ENCODE measurements around the gene DHFR.

The DHFR gene

GRCh38 chr5:80632700-80633099 is 22.1 kb downstream of the DHFR start:
- no peaks in the 10 kb centered on the region for H3K27me3 ChIP-seq (ENCODE audit: insufficient read depth, insufficient read length)
- H3K36me3 ChIP-seq (ENCODE audit: insufficient read depth, insufficient read length, low read length): peaks cover 51% of the 10 kb centered on the region
- no peak overlapping the region for H3K4me3 ChIP-seq (ENCODE audit: insufficient read length, low read depth)
- H3K9ac ChIP-seq (ENCODE audit: insufficient read length, low read depth): no peak overlapping the region
- no peak for DNase-seq (ENCODE audit: low read depth, low spot score)
- H3K9me3 ChIP-seq (ENCODE audit: insufficient read depth, low read length): no peaks in the 10 kb centered on the region
- H3K4me1 ChIP-seq (ENCODE audit: insufficient read depth, insufficient read length): no peaks in the 10 kb centered on the region
- TF ChIP-seq SUZ12 (IDR thresholded peaks at IDR 0.05; ENCODE audit: extremely low read depth, insufficient read depth, insufficient read length) (no peak), YY1 (IDR thresholded peaks at IDR 0.05; ENCODE audit: insufficient read depth, insufficient read length) (no peak), ZNF274 (IDR thresholded peaks at IDR 0.05; ENCODE audit: low read depth, low read length) (no peak)

GRCh38 chr5:80631278-80632259 is 23.2 kb downstream of the DHFR start:
- Histone ChIP-seq H3K4me1 (ENCODE audit: insufficient read depth, insufficient read length) (no peaks in the 10 kb centered on the region), H3K4me3 (ENCODE audit: insufficient read length, low read depth) (no peak overlapping the region), H3K36me3 (ENCODE audit: insufficient read depth, insufficient read length, low read length) (peaks cover 40% of the 10 kb centered on the region), H3K9ac (ENCODE audit: insufficient read length, low read depth) (no peak overlapping the region), H3K27me3 (ENCODE audit: insufficient read depth, insufficient read length) (no peaks in the 10 kb centered on the region), H3K9me3 (ENCODE audit: insufficient read depth, low read length) (no peaks in the 10 kb centered on the region)
- no peak for DNase-seq (ENCODE audit: low read depth, low spot score)
- no peak for TF ChIP-seq SUZ12 (IDR thresholded peaks at IDR 0.05; ENCODE audit: extremely low read depth, insufficient read depth, insufficient read length)
- TF ChIP-seq YY1 (IDR thresholded peaks at IDR 0.05; ENCODE audit: insufficient read depth, insufficient read length): no peak
- no peak for TF ChIP-seq ZNF274 (IDR thresholded peaks at IDR 0.05; ENCODE audit: low read depth, low read length)

DNA sequence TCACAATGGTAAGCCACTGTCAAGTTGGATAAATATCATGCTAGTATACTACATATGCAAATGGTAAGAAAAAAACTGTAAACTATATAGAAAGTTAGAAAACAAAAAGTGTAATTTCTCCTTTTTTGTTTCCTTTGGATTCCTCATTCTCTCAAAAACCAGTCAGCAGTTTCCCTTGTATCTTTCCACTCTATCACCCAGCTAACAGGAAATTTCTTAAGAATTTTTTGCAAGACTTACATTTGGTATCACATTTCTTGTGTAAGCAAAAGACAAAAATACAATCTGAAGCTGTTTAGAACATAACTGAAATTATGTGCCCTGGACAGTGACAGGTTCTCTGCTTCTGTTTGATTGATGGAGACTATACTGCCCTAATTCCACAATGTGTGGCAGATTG is 25.5 kb downstream of the DHFR start:
- Histone ChIP-seq H3K27me3 (ENCODE audit: insufficient read depth, insufficient read length) (no peaks in the 10 kb centered on the region), H3K36me3 (ENCODE audit: insufficient read depth, insufficient read length, low read length) (peaks cover 27% of the 10 kb centered on the region), H3K4me3 (ENCODE audit: insufficient read length, low read depth) (no peak overlapping the region), H3K4me1 (ENCODE audit: insufficient read depth, insufficient read length) (no peaks in the 10 kb centered on the region), H3K9me3 (ENCODE audit: insufficient read depth, low read length) (no peaks in the 10 kb centered on the region), H3K9ac (ENCODE audit: insufficient read length, low read depth) (no peak overlapping the region)
- DNase-seq (ENCODE audit: low read depth, low spot score): no peak
- TF ChIP-seq SUZ12 (IDR thresholded peaks at IDR 0.05; ENCODE audit: extremely low read depth, insufficient read depth, insufficient read length) (no peak), YY1 (IDR thresholded peaks at IDR 0.05; ENCODE audit: insufficient read depth, insufficient read length) (no peak), ZNF274 (IDR thresholded peaks at IDR 0.05; ENCODE audit: low read depth, low read length) (no peak)

GRCh38 chr5:80625230-80625629 is 29.6 kb downstream of the DHFR start:
- H3K27me3 ChIP-seq (ENCODE audit: insufficient read depth, insufficient read length): no peaks in the 10 kb centered on the region
- H3K4me1 ChIP-seq (ENCODE audit: insufficient read depth, insufficient read length): no peaks in the 10 kb centered on the region
- H3K4me3 ChIP-seq (ENCODE audit: insufficient read length, low read depth): no peak overlapping the region
- TF ChIP-seq SUZ12 (IDR thresholded peaks at IDR 0.05; ENCODE audit: extremely low read depth, insufficient read depth, insufficient read length): no peak
- no peak for TF ChIP-seq YY1 (IDR thresholded peaks at IDR 0.05; ENCODE audit: insufficient read depth, insufficient read length)
- no peak for TF ChIP-seq ZNF274 (IDR thresholded peaks at IDR 0.05; ENCODE audit: low read depth, low read length)
- DNase-seq (ENCODE audit: low read depth, low spot score): no peak
- H3K9me3 ChIP-seq (ENCODE audit: insufficient read depth, low read length): no peaks in the 10 kb centered on the region
- peaks cover 8% of the 10 kb centered on the region for H3K36me3 ChIP-seq (ENCODE audit: insufficient read depth, insufficient read length, low read length)
- H3K9ac ChIP-seq (ENCODE audit: insufficient read length, low read depth): no peak overlapping the region

- TF ChIP-seq ZNF274 (IDR thresholded peaks at IDR 0.05; ENCODE audit: low read depth, low read length): no peak
- TF ChIP-seq YY1 (IDR thresholded peaks at IDR 0.05; ENCODE audit: insufficient read depth, insufficient read length): no peak
- no peak for TF ChIP-seq SUZ12 (IDR thresholded peaks at IDR 0.05; ENCODE audit: extremely low read depth, insufficient read depth, insufficient read length)
- Histone ChIP-seq H3K4me1 (ENCODE audit: insufficient read depth, insufficient read length) (no peaks in the 10 kb centered on the region), H3K27me3 (ENCODE audit: insufficient read depth, insufficient read length) (no peaks in the 10 kb centered on the region), H3K36me3 (ENCODE audit: insufficient read depth, insufficient read length, low read length) (no peaks in the 10 kb centered on the region), H3K4me3 (ENCODE audit: insufficient read length, low read depth) (no peak overlapping the region), H3K9me3 (ENCODE audit: insufficient read depth, low read length) (no peaks in the 10 kb centered on the region), H3K9ac (ENCODE audit: insufficient read length, low read depth) (no peak overlapping the region)
- no peak for DNase-seq (ENCODE audit: low read depth, low spot score)
Measured at GRCh38 chr5:80623999-80624398, 30.8 kb downstream of the DHFR start.

GRCh38 chr5:80622756-80623155 is 32.0 kb downstream of the DHFR start:
- H3K4me1 ChIP-seq (ENCODE audit: insufficient read depth, insufficient read length): no peaks in the 10 kb centered on the region
- no peak overlapping the region for H3K4me3 ChIP-seq (ENCODE audit: insufficient read length, low read depth)
- H3K27me3 ChIP-seq (ENCODE audit: insufficient read depth, insufficient read length): no peaks in the 10 kb centered on the region
- DNase-seq (ENCODE audit: low read depth, low spot score): no peak
- H3K9ac ChIP-seq (ENCODE audit: insufficient read length, low read depth): no peak overlapping the region
- TF ChIP-seq ZNF274 (IDR thresholded peaks at IDR 0.05; ENCODE audit: low read depth, low read length) (no peak), YY1 (IDR thresholded peaks at IDR 0.05; ENCODE audit: insufficient read depth, insufficient read length) (no peak), SUZ12 (IDR thresholded peaks at IDR 0.05; ENCODE audit: extremely low read depth, insufficient read depth, insufficient read length) (no peak)
- no peaks in the 10 kb centered on the region for H3K9me3 ChIP-seq (ENCODE audit: insufficient read depth, low read length)
- H3K36me3 ChIP-seq (ENCODE audit: insufficient read depth, insufficient read length, low read length): no peaks in the 10 kb centered on the region

DNA sequence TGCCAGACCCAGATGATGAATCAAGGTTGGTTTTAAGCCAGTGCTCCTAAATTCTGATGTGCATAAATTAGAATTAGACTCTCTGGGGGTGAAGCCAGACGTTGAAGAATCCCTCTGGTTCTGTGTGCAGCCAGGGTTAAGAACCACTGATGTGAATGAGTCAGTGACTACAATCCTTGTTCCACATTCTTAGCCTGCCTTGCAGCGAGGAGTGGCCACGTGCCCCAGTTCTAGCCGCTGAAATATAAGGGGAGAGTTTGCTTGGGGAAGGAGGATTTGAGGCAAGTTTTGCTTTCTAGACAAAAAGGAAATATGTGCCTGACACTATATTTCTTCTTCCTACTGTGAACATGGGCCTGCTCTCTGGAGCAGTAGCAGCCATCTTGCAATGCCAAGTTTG is 34.6 kb downstream of the DHFR start:
- Histone ChIP-seq H3K4me1 (ENCODE audit: insufficient read depth, insufficient read length) (no peaks in the 10 kb centered on the region), H3K9me3 (ENCODE audit: insufficient read depth, low read length) (no peaks in the 10 kb centered on the region), H3K9ac (ENCODE audit: insufficient read length, low read depth) (no peak overlapping the region), H3K36me3 (ENCODE audit: insufficient read depth, insufficient read length, low read length) (no peaks in the 10 kb centered on the region), H3K27me3 (ENCODE audit: insufficient read depth, insufficient read length) (no peaks in the 10 kb centered on the region), H3K4me3 (ENCODE audit: insufficient read length, low read depth) (no peak overlapping the region)
- TF ChIP-seq ZNF274 (IDR thresholded peaks at IDR 0.05; ENCODE audit: low read depth, low read length) (no peak), YY1 (IDR thresholded peaks at IDR 0.05; ENCODE audit: insufficient read depth, insufficient read length) (no peak), SUZ12 (IDR thresholded peaks at IDR 0.05; ENCODE audit: extremely low read depth, insufficient read depth, insufficient read length) (no peak)
- DNase-seq (ENCODE audit: low read depth, low spot score): no peak
